Endodermal cell (in vitro differentiated cells): ENCODE data around the gene MAT2A. TPM values are rescaled to one million over a fixed set of nuclear protein-coding genes. Genes with fewer than 3 reads are reported as not detected.
A peak's percentile ranks its signal among the peaks of the same experiment; 100 is the strongest.
"Not testable (repeated sequence)": the region's sequence is repeated elsewhere in the genome, so short reads cannot be mapped to it uniquely, and the experiment has no call there.

ENCODE experiments used
- DNase-seq: peaks from one replicate; pipeline ENCODE4 v3.0.0-alpha.2; 2017
- H3K27ac ChIP-seq: 2 replicates; pipeline ENCODE4 v1.5.1; 2013; ENCODE audit warnings: mild to moderate bottlenecking, low read depth, low read length, moderate library complexity
- H3K27me3 ChIP-seq: 2 replicates; pipeline ENCODE4 v1.6.1; 2013; ENCODE audit warnings: mild to moderate bottlenecking, low read length, moderate library complexity; ENCODE audit not compliant: insufficient read depth, control insufficient read depth, poor library complexity, severe bottlenecking
- H3K36me3 ChIP-seq: 2 replicates; pipeline ENCODE4 v1.7.0; 2013; ENCODE audit warnings: mild to moderate bottlenecking, low read length, moderate library complexity; ENCODE audit not compliant: control insufficient read depth, insufficient read depth
- H3K4me1 ChIP-seq: one replicate; pipeline ENCODE4 v1.7.0; 2013; ENCODE audit warnings: low read length; ENCODE audit not compliant: control insufficient read depth, insufficient read depth
- H3K4me3 ChIP-seq: 2 replicates; pipeline ENCODE4 v1.5.1; 2013; ENCODE audit warnings: mild to moderate bottlenecking, low read length, moderate library complexity
- H3K9ac ChIP-seq: 2 replicates; pipeline ENCODE4 v1.6.1; 2013; ENCODE audit warnings: mild to moderate bottlenecking, low read length, moderate library complexity; ENCODE audit not compliant: poor library complexity, severe bottlenecking; ENCODE audit errors: extremely low read depth
- H3K9me3 ChIP-seq: 2 replicates; pipeline ENCODE4 v1.6.1; 2013; ENCODE audit warnings: mild to moderate bottlenecking, low read length, moderate library complexity; ENCODE audit not compliant: control insufficient read depth
- H3K27ac Mint-ChIP-seq: 2 replicates; pipeline ENCODE4 v1.8.0; 2020; ENCODE audit warnings: mixed read lengths
- H3K27me3 Mint-ChIP-seq: 2 replicates; pipeline ENCODE4 v1.8.0; 2021; ENCODE audit warnings: mild to moderate bottlenecking, mixed read lengths; ENCODE audit not compliant: insufficient read depth
- H3K36me3 Mint-ChIP-seq: 2 replicates; pipeline ENCODE4 v1.8.0; 2020; ENCODE audit warnings: low read depth, mixed read lengths
- H3K4me1 Mint-ChIP-seq: 2 replicates; pipeline ENCODE4 v1.8.0; 2020; ENCODE audit warnings: mixed read lengths
- H3K4me3 Mint-ChIP-seq: 2 replicates; pipeline ENCODE4 v1.8.0; 2020; ENCODE audit warnings: mild to moderate bottlenecking, moderate library complexity, mixed read lengths
- H3K9me3 Mint-ChIP-seq: 2 replicates; pipeline ENCODE4 v1.8.0; 2020; ENCODE audit warnings: mild to moderate bottlenecking, mixed read lengths
- CTCF ChIP-seq: fragments of 200-600 bp; sonication (generic); conservative IDR thresholded peaks from 2 replicates; pipeline ENCODE4 v1.5.0; 2021; ENCODE audit warnings: antibody characterized with exemption, mild to moderate bottlenecking
- WGBS, 2 experiments: methylation state at CpG; one replicate each; pipeline versions ENCODE4 v1.1.5 to v1.1.7; 2013; ENCODE audit warnings: missing lambda C conversion rate in 2 of 2, mixed read lengths in 1 of 2; ENCODE audit not compliant: insufficient coverage in 1 of 2, insufficient read length in 1 of 2; 5-methylcytosine and 5-hydroxymethylcytosine counted together
- total RNA-seq, 2 donors: library from RNA; stranded (reverse); fragmentation: NEBNext Ultra II Directional in 1 of 2; extraction: Animal tissue kit (Norgen Biotek cat#: 25700) in 1 of 2; gene quantifications; 2 replicates in 1 of 2; 3 replicates in 1 of 2; pipeline ENCODE4 v1.2.1, GENCODE V29; 2021

MAT2A gene
- total RNA-seq, 2 donors from 2014 or later = 171 to 267 TPM

- Mint-ChIP-seq H3K36me3 (peaks cover 61% of the 10 kb centered on the region), H3K27ac (no peak overlapping the region), H3K9me3 (no peaks in the 10 kb centered on the region), H3K4me3 (no peak overlapping the region), H3K4me1 (peaks cover 11% of the 10 kb centered on the region), H3K27me3 (no peaks in the 10 kb centered on the region)
- TF ChIP-seq CTCF = no peak
- no peak for DNase-seq
- H3K27ac ChIP-seq = no peak overlapping the region
- no peak overlapping the region for H3K4me3 ChIP-seq
- no peaks in the 10 kb centered on the region for H3K9me3 ChIP-seq
- H3K36me3 ChIP-seq = peaks cover 61% of the 10 kb centered on the region
- WGBS, 2 experiments = 75 to 94% methylated on average over 3 to 5 of the region's 5 CpGs
- H3K4me1 ChIP-seq = no peaks in the 10 kb centered on the region
- H3K27me3 ChIP-seq = no peaks in the 10 kb centered on the region
- H3K9ac ChIP-seq = no peak overlapping the region
Measured at GRCh38 chr2:85557130-85557529, 18.2 kb downstream of the MAT2A start.

GRCh38 chr2:85558160-85558559 lies 19.2 kb downstream of the MAT2A start:
- TF ChIP-seq CTCF = no peak
- H3K27ac ChIP-seq = no peak overlapping the region
- Mint-ChIP-seq H3K27me3 (no peaks in the 10 kb centered on the region), H3K4me1 (peaks cover 11% of the 10 kb centered on the region), H3K9me3 (no peaks in the 10 kb centered on the region), H3K36me3 (peaks cover 52% of the 10 kb centered on the region), H3K27ac (no peak overlapping the region), H3K4me3 (no peak overlapping the region)
- WGBS, 2 experiments = 100% methylated on average over 1 of the region's 1 CpG
- H3K4me3 ChIP-seq = no peak overlapping the region
- H3K27me3 ChIP-seq = no peaks in the 10 kb centered on the region
- DNase-seq = no peak
- peaks cover 51% of the 10 kb centered on the region for H3K36me3 ChIP-seq
- no peaks in the 10 kb centered on the region for H3K9me3 ChIP-seq
- H3K9ac ChIP-seq = no peak overlapping the region
- no peaks in the 10 kb centered on the region for H3K4me1 ChIP-seq

GRCh38 chr2:85560403-85560726 lies 21.4 kb downstream of the MAT2A start:
- Mint-ChIP-seq H3K4me1 (peaks cover 11% of the 10 kb centered on the region), H3K27ac (peak overlapping the region; percentile 98), H3K4me3 (peak overlapping the region; percentile 98), H3K36me3 (peaks cover 36% of the 10 kb centered on the region)
- H3K36me3 ChIP-seq = peaks cover 35% of the 10 kb centered on the region
- peak overlapping the region; percentile 73 for H3K9ac ChIP-seq
- not testable (repeated sequence) for H3K27me3 Mint-ChIP-seq, H3K9me3 Mint-ChIP-seq, H3K4me1 ChIP-seq, H3K27me3 ChIP-seq, H3K27ac ChIP-seq, DNase-seq, H3K9me3 ChIP-seq
- 88 to 92% methylated on average over 10 to 12 of the region's 12 CpGs for WGBS, 2 experiments
- peak overlapping the region; percentile 98 for H3K4me3 ChIP-seq

- Mint-ChIP-seq H3K27me3 (no peaks in the 10 kb centered on the region), H3K4me3 (peak overlapping the region; percentile 98), H3K9me3 (no peaks in the 10 kb centered on the region), H3K36me3 (peaks cover 32% of the 10 kb centered on the region), H3K27ac (peak overlapping the region; percentile 98), H3K4me1 (peaks cover 11% of the 10 kb centered on the region)
- H3K4me3 ChIP-seq = peak overlapping the region; percentile 98
- 0 to 10% methylated on average over 1 to 14 of the region's 14 CpGs for WGBS, 2 experiments
- DNase-seq = no peak
- H3K27me3 ChIP-seq = no peaks in the 10 kb centered on the region
- H3K36me3 ChIP-seq = peaks cover 31% of the 10 kb centered on the region
- H3K9ac ChIP-seq = peak overlapping the region; percentile 73
- peak overlapping the region; percentile 60 for H3K27ac ChIP-seq
- H3K4me1 ChIP-seq = no peaks in the 10 kb centered on the region
- TF ChIP-seq CTCF = no peak
- H3K9me3 ChIP-seq = no peaks in the 10 kb centered on the region
Measured at GRCh38 chr2:85560812-85561279, 21.9 kb downstream of the MAT2A start.
